H1 (cell line): ENCODE data around the gene DLX2. TPM values are rescaled to one million over a fixed set of nuclear protein-coding genes. Genes with fewer than 3 reads are reported as not detected.
A peak's percentile ranks its signal among the peaks of the same experiment; 100 is the strongest.

ENCODE experiments used
- CBX8 ChIP-seq: fragments of 300-800, 300-1000 bp; sonication (generic); IDR thresholded peaks from 2 replicates; pipeline ENCODE4 v1.7.1; 2016; ENCODE audit warnings: low read depth, low read length, borderline replicate concordance
- CTBP2 ChIP-seq: IDR thresholded peaks from 2 replicates; pipeline ENCODE4 v1.7.0; 2011; ENCODE audit warnings: borderline replicate concordance, mild to moderate bottlenecking, moderate library complexity, mixed read lengths, low read length; ENCODE audit not compliant: insufficient read depth, insufficient read length
- EZH2 ChIP-seq: fragments of 200-600 bp; sonication (generic); IDR thresholded peaks from 2 replicates; pipeline ENCODE4 v1.7.1; 2012; ENCODE audit warnings: low read depth, mild to moderate bottlenecking, moderate library complexity, low read length, inconsistent platforms; ENCODE audit not compliant: severe bottlenecking
- FOSL1 ChIP-seq: IDR thresholded peaks from 2 replicates; pipeline ENCODE4 v1.6.1; 2011; ENCODE audit warnings: mild to moderate bottlenecking, low read depth, low read length, moderate library complexity; ENCODE audit not compliant: insufficient read depth
- HDAC2 ChIP-seq, 2 experiments: fragments of 300-600 bp in 1 of 2; sonication (generic) in 1 of 2; IDR thresholded peaks; 2 replicates each; pipeline ENCODE4 v1.6.1; 2011 to 2012; ENCODE audit warnings: low read depth in 2 of 2, low read length in 2 of 2, mild to moderate bottlenecking in 2 of 2, moderate library complexity in 2 of 2, borderline replicate concordance in 1 of 2, inconsistent platforms in 1 of 2
- RBBP5 ChIP-seq: IDR thresholded peaks from 2 replicates; pipeline ENCODE4 v1.7.1; 2012; ENCODE audit warnings: low read depth, mild to moderate bottlenecking, inconsistent platforms, low read length, moderate library complexity, borderline replicate concordance
- RFX5 ChIP-seq: IDR thresholded peaks from 2 replicates; pipeline ENCODE4 v1.6.1; 2011; ENCODE audit warnings: low read depth, low read length, improper control_type of control experiment, borderline replicate concordance
- RNF2 ChIP-seq: fragments of 200-900, 300-1000 bp; sonication (generic); IDR thresholded peaks from 2 replicates; pipeline ENCODE4 v1.7.1; 2016; ENCODE audit warnings: borderline replicate concordance, low read depth, mild to moderate bottlenecking, antibody characterized with exemption, low read length; ENCODE audit not compliant: poor library complexity, severe bottlenecking; ENCODE audit errors: missing control alignments
- SP1 ChIP-seq: IDR thresholded peaks from 2 replicates; pipeline ENCODE4 v1.6.1; 2011; ENCODE audit warnings: low read depth, low read length
- SUZ12 ChIP-seq: fragments of 200-600 bp; sonication (generic); IDR thresholded peaks from 2 replicates; pipeline ENCODE4 v1.6.1; 2012; ENCODE audit warnings: mild to moderate bottlenecking, inconsistent platforms, low read length, moderate library complexity, mixed read lengths
- TEAD4 ChIP-seq: IDR thresholded peaks from 2 replicates; pipeline ENCODE4 v1.6.1; 2012; ENCODE audit warnings: low read depth, low read length, inconsistent platforms, mixed read lengths
- polyA plus RNA-seq, 7 experiments: library from polyadenylated mRNA; depleted of rRNA in 3 of 7; stranded (reverse) in 5 of 7; unstranded in 2 of 7; fragments of >200 nt in 5 of 7; fragments of 200-250 nt in 2 of 7; gene quantifications; 1 replicate in 5 of 7; 2 replicates in 1 of 7; 4 replicates in 1 of 7; pipeline versions ENCODE4 v1.2.1 to v1.2.3, GENCODE V29; 2011 to 2013; ENCODE audit warnings: missing spikeins in 2 of 7, mixed read lengths in 2 of 7
- total RNA-seq: library from RNA; stranded (reverse); fragmentation: NEBNext Ultra II Directional; extraction: Animal tissue kit (Norgen Biotek cat#: 25700); gene quantifications from 2 replicates; pipeline ENCODE4 v1.2.1, GENCODE V29; 2021

The DLX2 gene
- total and polyA plus RNA-seq, 2 of the 8 experiments (the other 6 are each of a cell fraction or from before 2014, with no cell fraction given): 0.45 TPM; not detected in 1

DNA sequence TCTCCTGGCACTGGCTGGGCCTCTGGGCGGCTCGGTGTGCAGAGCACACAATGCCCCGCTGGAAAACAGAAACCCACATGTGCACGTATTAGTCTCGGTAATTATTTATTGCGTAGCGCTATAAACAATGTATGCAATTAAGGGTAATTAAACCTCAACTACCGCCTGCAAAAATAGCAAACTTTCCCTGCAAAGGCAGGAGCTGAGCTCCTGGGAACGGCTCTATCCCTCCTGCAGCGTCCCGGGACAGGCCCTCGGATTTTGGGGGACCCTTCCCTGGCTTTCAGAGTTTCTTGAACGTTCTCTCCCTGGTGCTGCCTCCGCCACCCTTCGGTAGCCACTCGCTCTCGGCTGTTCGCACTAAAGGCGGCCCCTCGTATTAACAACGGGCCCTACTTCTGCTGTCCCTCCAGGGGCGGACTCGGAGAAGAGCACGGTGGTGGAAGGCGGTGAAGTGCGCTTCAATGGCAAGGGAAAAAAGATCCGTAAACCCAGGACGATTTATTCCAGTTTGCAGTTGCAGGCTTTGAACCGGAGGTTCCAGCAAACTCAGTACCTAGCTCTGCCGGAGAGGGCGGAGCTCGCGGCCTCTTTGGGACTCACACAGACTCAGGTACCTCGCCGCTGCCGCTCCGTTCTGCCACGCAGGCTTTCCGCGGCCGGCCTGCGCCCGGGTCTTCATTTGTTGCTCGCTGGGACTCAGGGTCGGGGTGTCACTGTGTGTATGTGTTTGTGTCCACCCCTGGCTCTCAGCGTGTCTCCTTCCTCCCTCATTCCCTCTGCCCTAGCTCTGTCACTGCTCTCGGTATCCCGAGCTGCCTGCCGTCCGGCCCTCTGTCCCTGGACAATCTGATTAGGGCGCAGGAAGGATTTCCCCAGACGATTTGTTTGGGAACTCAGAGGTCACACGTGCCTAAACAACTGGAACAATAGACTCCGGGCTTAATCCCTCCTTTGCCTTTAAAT is 16.2 kb downstream of the DLX2 start (continued):
- TF ChIP-seq CTBP2: peak; percentile 26
- 0 out of 2 replicates have a peak, but pooled peaks have one; percentile 55 for TF ChIP-seq CBX8
- TF ChIP-seq TEAD4: no peak
- TF ChIP-seq RNF2: peak; percentile 81
- no peak for TF ChIP-seq FOSL1
- TF ChIP-seq RBBP5: 0 out of 2 replicates have a peak, but pooled peaks have one; percentile 17
- TF ChIP-seq RFX5: no peak
- TF ChIP-seq EZH2: peak; percentile 64
- 0 out of 2 replicates have a peak, but pooled peaks have one; percentile 11 for TF ChIP-seq SP1
- peak; percentile 21; the same call in 1 of the 2 replicates for TF ChIP-seq SUZ12
- peak in 1 of 2 experiments; percentile 71; a peak in 1 of 4 replicates for TF ChIP-seq HDAC2 (IDR thresholded peaks at IDR 0.05; ENCODE audit: borderline replicate concordance in 1 of 2, low read depth in 2 of 2, low read length in 2 of 2)
- TF ChIP-seq, all 59 proteins: peak for 11
